Measurements from ENCODE around the gene LCN6.
"Not testable (repeated sequence)": the region's sequence is repeated elsewhere in the genome, so short reads cannot be mapped to it uniquely, and the experiment has no call there.

LCN6 gene

DNA sequence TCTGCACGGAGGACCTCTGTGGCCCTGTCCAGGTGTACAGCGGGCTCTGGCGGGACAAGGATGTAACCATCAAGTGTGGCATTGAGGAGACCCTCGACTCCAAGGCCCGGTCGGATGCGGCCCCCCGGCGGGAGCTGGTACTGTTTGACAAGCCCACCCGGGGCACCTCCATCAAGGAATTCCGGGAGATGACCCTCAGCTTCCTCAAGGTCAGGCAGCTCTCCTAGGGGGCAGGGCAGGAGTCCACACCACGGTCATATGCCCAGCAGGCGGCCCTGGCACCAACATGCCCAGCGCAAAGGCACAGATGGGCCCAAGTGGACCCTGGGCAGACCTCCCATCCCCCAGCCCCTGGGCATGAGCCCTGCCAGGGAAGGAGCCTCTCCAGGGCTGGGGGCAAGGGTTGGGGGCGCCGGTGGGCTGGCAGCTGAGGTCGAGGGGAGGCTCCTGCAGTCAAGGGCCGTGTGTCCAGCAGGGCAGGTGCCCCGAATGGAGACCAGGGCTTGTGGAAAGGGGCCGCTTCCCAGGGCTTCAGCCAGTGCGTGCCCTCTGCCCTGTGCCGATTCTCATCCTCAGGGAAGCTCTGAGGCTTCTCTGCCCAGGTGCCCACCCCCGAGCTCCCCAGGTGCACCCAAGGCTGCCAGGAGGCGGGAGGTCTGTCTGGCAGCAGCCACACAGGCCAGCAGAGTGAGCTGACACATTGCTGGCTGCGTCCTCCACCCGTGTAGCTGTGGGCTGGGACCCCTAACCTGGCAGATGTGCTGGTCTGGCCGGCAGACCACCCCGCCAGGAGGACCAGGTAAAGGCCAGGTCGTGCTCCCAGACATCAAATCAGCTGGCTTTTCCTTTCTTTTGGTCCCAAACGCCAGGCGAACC, 26.0 kb downstream of the LCN6 start:
- no peak for DNase-seq

DNA sequence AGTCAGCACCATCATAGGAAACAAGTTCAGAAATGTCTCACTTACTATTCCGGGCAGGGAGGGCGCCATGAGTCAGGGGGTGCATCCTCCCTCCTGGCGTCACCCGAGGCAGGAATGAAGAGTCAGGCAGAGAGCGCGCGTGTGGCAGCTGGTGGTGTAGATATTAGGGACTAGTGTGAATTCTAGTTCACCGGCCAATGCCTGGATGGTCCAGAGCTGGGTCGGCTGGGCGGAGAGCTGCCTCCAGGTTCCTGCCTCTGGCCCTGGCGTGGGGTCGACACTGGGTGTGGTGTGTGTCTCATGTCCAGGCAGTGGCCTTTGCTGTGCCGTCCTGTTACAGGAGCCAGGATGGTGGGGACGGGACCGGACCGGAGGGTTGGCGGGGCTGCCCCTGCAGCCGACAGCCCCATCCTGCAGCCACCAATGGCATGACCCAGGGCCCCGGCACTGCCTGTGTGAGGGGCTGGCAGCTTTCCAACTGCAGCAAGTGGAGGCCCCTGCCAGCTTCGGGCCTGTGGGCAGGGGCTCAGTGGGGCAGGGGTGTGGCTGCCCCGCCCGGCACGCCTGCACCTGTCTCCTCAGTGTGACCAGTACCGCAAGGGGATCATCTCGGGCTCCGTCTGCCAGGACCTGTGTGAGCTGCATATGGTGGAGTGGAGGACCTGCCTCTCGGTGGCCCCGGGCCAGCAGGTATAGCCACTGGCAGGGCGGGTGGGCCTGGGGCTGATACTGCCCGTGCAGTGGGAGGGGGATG, 26.8 kb downstream of the LCN6 start:
- no peak for DNase-seq

DNA sequence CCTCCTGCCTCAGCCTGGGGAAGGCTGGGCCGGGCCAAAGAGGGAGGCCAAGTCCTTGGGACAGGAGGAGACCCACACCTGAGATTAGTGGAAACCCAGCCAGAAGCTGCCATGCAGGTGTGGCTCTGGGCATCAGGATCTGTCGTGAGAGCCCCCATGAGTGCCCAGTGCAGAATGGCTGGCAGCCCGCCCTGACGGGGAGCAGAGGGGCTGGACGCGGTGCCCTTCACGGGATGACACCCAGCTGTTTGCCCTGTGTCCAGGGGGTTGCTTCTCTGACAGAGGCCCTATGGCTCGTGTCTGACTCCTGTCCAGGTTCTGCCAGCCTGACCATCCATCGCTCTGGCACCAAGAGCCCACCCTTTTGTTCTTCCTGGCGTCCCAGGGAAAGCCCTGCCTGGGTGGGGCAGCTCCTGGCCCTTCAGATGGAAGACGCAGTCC, 27.4 kb downstream of the LCN6 start:
- DNase-seq: no peak

DNA sequence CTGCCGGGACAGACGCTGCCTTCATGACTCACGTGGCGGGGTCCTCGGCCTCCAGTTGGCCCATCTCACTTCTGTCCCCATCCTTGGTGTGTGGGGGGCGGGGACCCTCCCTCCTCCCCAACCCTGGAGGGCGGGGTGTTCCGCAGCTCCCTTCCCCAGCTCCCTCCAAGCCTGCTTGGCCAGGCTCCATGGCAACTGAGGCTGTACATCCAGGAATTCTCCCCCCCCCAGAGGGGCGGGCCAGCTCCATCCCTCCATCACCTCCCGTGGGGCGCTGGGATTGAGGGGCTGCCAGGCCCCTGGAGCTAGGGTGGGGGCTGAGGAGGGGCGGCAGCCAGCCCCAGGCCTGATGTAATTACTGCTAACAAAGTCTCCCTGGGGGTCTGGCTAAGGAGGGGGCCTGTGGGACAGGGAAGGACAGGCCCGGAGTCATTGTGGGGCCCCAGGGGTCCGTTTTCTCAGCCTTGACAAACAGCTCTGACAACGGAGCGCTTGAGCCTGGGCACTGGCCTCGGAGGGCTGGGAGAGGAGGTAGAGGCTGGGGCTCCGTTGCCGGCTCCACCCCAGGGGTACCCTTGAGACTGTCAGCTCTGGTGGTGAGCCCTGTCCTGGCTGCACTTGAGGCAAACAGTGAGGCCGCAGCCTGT, 28.0 kb downstream of the LCN6 start:
- no peak for DNase-seq

DNA sequence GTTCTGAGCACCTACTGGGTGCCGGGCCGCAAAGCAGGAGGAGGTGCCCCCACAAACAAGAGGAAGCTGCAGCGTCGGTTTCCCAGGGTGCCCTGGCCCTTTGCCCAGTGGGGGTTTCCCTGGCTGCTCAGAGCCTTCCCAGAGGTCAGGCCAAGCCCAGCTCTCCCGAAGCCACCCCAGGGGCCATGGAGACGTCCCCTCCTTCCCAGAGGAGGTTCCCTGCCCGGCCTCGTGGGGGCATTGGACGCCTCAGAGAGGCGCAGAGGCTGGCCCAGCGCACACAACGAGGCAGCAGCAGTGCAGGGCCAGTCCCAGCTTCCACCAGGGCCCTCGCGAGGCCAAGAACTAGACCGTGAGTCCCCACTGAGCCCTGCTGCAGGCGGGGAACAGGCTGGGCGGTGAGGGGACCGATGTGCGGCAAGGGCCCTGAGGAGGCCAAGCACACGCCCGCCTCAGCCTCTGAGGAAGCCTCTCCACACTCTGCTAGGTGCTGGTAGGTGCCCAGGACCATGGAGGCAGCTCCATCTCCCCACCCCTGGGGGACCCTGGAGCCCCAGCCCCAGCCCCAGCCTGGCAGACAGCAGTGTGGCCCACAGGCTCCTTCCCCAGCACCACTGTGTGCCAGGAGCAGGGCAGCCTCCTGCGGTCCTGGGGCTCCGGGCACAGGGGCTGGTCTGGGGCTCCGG, 29.0 kb downstream of the LCN6 start:
- no peak for DNase-seq

DNA sequence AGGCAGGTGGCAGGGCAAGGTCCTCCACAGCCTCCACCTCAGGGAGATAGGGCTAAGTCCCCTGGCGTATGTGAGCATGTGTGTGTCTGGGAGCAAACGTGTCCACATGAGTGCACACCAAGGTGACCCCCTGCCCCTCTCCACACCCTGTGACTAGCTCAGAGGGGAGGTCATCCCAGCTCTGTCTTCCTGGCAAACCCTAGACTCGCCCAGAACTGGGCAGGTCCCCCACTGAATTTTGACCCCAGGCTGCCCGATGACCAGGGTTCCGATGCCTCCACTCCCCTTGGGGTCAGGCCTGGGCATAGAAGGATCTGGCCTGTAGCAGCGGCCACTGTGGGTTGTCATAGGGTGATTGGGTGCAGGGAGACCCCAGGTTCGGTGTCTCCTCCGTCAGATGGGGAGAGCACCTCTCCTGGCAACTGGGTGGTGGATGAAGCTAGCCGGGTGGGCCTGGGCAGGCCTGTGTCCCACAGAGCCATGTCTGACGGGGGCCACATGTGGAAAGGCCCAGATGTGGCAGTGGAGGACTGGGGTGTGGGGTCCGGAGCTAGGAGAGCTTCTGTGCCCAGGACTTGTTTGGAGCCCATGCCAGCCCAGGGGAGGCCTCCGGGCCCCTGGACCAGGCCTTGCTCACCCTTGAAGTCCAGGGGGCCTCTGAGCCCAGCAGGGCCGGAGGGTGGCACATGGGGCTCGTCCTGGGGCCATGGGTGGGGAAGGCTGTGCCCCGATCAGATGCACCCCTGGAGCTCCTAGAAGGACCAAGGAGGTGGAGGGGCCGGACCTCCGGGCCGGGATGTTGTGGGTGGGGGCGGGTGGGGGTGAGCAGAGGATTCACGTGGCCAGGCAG, 29.8 kb downstream of the LCN6 start:
- no peak for DNase-seq

DNA sequence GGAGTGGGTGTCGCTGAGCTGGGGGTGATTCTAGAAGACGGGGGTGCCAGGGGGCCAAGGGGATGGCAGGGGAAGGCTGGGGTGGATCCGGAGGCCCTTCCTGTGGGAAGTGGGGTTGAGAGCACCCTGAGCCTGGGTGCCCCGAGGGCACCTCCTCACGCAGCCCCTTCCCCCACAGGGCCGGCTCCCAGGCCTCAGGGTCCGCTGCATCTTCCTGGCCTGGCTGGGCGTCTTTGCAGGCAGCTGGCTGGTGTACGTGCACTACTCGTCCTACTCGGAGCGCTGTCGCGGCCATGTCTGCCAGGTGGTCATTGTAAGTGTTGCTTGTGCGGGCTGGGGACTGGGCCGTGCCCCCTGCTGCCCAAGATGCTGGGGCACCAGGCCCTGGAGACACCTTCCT, 30.9 kb downstream of the LCN6 start:
- DNase-seq: no peak

DNA sequence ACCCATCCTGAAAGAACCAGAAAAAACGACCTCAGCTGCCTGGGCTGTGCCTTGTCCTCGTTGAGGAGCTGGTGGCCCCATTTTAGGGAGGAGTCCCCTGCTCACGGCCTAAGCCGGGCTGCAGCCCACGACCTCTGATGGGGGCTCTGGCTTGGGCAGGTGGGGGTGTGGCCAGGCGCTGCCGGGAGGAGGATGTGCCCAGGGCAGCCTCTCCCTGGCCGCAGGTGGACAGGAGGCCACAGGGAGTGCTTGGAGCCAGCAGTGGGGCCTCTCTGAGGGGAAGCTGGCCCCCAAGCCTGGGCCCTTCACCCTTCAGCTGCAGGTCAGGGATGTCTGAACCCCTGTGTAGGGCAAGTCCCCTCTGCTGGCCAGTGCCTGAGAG, 33.4 kb downstream of the LCN6 start:
- no peak for DNase-seq

DNA sequence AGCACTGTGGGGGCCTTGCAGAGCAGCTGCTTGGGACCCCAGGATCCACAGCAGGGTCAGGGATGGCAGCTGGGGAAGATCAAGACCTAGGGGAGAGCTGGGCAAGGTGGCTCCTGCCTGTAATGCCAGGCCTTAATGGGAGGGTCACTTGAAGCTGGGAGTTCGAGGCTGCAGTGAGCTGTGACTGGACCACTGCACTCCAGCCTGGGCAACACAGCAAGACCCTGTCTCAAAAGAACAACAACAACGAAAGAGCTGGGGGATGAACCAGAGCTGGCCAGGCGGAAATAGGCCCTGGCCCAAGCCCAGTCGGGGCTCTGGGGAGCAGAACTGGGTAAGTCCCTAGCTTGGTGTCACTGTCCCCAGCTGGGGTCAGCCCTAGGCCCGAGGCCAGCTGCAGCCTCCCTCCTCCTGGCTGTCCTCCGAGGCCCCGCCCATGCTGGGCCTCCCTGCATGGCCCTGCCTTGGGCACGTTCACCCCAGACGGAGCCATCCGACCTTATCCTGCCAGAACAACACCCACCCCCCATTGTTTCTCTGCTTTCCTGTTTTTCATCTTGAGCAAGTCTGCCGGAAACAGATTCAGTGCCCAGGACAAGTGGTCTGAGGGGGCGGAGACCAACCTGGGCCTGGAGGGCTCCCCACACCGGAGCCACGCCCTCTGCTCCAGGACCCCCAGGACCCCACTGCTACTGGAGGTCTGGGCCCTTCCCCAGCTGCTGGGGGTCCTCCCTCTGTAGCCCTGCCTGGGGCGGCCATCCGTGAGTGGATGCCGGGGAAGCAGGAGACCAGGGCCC, 34.0 kb downstream of the LCN6 start:
- DNase-seq: no peak

DNA sequence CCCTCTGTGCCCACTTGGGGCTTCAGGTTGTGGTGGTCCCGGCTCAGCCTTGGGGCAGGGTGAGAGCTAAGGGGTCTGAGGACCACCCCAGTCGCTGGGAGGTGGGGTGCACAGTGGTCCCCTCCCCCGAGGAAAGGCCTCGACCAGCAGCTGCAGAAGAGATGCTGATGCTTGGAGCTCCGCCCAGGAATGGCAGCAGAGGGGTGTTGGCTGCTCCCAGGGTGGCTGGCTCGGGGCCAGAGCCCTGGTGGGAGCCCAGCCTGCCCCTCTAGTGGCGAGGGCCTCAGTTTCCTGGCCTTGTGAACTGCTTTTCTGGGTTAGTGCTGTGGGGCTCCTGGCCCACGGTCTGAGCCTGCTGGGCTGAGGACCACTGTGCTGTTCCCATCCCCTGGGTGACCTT, 34.8 kb downstream of the LCN6 start:
- no peak for DNase-seq

DNA sequence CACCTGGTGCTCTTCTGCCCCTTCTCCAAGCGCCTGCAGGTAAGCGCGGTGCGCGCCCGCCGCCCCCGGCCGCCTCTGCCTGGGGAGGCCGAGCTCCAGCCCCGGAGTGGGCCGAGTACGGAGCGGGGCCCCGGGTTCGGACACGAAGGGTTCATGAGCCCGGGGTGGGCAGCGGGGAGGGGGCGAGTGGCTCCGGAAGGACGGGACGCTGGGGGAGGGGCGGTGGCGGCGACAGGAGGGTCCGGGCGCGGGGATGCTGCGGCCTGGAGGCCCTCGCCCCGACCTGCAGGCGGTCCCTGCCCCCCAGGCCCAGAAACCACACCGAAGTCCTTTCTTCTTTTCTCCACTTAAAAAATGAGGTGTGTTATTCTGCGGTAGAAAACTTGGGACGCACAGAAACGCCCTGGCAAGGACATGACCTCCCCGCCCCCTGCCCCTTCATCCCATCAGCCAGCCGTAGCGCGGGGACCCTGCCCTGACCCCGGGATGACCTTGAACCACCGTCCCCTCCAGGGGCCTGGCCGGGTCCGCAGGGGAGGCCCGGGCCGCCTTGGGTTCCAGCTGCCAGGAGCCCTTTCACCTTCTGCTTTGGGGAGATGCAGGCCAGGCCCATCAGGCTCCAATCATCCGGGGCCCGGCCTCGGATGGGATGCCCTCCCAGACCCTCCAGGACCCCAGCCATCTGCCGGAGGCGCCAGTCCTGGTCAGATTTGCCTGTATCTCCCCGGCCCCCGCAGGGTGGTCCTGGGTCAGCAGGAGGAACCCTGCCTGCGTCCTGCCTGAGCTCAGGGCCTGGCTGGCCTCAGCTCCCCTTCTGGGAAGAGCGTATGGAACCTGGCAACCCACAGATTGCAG, 35.4 kb downstream of the LCN6 start:
- DNase-seq: no peak

DNA sequence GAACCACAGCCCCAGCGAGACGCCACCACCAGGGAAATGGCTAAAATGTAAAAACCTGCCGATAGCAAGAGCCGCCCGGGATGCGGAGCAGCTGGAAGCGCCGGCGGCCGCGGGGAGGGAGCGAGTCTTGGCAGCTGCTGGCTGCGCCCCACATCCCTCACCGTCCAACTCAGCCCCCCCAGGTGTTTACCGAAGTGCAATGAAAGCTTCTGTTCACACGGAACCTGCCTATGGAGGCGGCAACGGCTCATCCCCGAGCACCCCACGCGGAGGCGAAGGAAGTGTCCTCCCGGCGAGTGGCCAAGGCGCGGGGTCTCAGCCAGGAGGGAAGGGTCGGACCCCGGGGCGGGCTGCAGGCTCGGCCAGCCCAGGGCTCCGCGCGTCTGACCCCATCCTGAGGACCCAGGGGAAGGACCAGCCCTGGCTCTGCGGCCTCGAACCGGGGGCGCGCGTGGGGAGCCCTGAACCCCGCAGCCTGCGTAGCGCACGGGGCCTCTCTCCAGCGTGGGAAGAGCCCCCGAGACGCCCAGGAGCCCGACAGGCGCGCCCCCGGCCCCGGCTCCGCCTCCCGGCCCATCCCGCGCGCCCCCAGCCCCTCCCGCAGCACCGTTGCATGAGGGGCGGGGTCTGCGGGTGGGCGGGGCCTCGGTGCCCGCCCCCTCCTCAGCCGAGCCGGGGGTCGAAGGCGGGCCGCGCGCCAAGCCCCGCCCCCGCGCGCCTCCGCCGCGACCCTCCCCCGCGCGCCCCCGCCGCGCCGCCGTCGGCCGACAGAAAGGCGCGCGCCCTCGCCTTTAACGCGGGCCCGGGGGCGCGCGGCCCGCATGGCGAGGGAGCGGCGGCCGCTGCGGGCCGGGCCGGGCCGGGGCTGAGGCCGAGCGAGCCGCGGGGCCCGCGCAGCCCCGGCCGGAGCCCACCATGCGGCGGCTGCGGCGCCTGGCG, 36.3 kb downstream of the LCN6 start, which contains the start of gene DIPK1B:
Gene DIPK1B, plus strand, starts transcription at position 822 of the 939 bp plus-strand sequence. Its CDS starts 94 bp downstream, at position 916.
- no peak for DNase-seq

DNA sequence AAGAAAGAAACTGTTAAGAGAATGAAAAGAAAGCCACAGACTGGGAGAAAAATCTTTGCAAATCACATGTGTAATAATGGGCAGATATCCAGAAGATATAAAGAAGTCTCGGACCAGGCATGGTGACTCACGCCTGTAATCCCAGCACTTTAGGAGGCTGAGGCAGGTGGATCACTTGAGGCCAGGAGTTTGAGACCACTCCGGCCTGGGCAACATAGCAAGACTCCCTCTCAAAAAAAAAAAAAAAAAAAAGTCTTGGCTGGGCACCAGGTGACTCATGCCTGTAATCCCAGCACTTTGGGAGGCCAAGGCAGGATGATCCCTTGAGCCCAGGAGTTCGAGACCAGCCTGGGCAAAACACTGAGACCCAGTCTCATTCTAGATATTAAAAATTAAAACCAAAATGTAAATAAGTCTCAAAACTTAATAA, 37.1 kb downstream of the LCN6 start:
- not testable (repeated sequence) for DNase-seq

DNA sequence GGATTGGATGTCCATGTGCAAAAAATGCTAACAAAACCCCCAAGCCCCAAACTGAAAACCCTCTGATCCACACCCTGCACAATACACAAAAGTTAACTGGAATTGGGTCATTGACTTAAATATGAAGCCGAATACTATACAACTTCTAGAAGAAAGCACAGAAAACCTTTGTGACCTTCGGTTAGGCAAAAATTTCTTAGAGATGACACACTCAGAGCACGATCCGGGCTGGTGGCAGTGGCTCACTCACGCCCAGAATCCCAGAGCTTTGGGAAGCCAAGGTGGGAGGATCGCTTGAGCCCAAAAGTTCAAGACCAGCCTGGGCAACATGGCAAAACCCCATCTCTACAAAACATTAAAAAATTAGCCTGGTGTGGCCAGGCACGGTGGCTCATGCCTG, 37.8 kb downstream of the LCN6 start:
- no peak for DNase-seq

DNA sequence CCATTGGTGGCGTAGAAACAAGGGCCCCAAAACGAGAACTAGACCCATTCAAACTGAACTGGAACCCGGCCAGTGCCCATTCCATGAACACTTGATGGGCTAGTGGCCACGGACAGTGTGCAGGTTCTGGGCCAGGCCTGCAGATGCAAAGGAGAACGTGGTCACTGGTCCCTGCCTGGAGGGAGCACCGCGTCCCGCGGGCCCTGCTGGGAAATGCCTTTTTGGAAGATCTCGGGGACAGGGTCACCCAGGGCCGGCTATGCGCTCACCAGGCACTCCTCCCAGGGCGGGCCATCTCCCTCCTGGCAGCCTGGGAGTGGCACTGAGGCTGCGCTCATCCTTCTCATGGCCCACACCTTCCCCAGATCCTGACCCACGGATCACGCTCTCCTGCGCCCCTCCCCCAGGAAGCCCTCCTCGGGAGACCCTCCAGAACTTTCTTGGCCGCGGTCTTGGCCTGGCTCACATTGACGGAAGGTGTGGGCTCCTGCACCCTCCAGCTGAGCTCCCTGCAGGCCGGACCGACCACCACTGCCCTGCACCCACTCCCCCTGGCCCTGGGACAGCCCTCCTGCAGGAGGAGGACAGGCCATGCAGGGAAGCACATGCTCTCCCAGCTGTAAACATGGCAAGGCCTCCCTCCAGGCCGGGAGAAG, 38.7 kb downstream of the LCN6 start:
- no peak for DNase-seq

DNA sequence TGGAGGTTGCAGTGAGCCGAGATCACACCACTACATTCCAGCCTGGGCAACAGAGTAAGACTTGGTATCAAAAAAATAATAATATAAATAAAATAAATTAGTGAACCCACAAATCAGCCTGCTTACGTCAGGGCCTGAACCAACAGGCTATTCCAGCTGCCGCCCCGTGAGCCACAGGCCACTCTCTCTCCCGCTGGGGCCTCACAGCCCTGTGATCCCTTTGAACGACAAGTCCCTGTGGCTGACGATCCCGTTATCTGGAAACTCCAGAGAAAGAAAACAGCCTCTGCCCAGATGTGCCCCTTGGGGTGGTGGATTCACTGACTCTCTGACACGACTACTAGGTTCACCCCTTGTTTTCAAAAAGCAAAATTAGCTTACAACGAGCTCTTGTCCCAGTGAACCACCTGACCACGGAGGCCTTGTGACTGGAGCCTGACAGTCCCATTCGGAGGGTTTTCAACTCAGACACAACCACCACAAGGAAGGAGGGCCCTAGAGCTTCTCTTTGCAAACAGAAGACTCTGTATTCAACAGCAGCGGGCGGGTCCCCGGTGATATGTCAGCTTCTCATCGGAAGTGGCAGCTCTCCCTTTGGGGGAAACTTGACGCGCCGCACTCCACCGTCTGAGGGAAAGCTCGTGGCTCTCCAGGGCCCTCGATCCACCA, 40.3 kb downstream of the LCN6 start:
- no peak for DNase-seq

DNA sequence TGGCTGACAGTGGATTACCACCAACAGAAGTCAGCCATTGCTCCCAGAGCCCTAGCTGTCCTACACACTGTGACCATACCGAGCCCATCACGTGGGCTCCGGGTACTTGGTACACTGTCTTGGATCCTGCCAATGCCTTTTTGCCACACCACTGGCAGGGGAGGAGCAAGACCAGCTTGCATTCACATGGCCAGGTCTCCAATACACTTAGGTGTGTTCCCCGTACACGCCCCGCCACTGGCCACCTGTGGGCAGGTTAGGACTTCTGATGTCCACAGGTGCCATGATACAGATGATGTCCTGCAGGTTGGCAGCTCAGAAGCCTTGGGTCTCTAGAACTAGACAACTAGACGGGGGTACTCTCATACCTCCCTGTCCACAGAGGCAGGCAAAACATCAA, 41.3 kb downstream of the LCN6 start:
- no peak for DNase-seq

DNA sequence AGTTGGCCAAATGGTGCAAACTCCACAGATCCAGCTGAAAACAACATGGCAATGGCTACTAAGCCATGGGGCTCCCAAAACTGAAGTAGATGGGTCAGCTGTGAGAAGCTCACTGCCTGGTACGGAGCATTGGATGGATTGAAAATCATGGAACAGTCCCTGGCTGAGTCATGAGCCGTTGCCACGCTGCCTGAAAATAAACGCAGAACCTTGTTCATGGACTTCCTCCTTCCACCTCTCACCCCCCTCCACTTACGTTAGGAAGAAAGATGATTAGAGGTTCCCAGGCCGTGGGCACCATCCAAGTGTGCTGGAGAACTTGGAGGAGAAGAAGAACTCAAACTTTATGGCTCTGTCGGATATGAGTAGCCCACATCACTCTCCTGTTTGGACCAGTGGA, 42.8 kb downstream of the LCN6 start:
- no peak for DNase-seq
